Measurements from ENCODE around the gene EIF3D.
"Not testable (repeated sequence)": the region's sequence is repeated elsewhere in the genome, so short reads cannot be mapped to it uniquely, and the experiment has no call there.

Gene EIF3D

DNA sequence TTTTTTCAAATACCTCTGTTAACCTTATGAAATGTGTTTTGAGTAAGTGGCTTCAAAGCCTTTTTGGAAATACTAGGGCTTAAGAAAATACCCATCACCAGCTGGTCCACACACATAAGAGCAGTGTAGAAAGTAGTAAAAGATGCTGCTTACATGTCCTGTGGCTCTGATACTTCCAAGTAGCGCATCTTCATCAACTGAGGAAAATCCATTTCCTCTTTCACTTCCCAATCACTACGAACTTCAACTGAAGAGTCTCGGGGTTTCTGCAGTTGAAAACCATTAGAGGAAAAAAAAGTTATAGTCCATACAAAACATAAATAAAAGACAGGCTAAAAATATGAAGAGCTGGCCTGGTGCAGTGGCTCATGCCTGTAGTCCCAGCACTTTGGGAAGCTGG is 8.5 kb downstream of the EIF3D start (continued):
- TF ChIP-seq, protein P1, sequence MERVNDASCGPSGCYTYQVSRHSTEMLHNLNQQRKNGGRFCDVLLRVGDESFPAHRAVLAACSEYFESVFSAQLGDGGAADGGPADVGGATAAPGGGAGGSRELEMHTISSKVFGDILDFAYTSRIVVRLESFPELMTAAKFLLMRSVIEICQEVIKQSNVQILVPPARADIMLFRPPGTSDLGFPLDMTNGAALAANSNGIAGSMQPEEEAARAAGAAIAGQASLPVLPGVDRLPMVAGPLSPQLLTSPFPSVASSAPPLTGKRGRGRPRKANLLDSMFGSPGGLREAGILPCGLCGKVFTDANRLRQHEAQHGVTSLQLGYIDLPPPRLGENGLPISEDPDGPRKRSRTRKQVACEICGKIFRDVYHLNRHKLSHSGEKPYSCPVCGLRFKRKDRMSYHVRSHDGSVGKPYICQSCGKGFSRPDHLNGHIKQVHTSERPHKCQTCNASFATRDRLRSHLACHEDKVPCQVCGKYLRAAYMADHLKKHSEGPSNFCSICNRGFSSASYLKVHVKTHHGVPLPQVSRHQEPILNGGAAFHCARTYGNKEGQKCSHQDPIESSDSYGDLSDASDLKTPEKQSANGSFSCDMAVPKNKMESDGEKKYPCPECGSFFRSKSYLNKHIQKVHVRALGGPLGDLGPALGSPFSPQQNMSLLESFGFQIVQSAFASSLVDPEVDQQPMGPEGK (CRISPR knock-in tag; IDR thresholded peaks at IDR 0.05; ENCODE audit: borderline replicate concordance) = no peak

DNA sequence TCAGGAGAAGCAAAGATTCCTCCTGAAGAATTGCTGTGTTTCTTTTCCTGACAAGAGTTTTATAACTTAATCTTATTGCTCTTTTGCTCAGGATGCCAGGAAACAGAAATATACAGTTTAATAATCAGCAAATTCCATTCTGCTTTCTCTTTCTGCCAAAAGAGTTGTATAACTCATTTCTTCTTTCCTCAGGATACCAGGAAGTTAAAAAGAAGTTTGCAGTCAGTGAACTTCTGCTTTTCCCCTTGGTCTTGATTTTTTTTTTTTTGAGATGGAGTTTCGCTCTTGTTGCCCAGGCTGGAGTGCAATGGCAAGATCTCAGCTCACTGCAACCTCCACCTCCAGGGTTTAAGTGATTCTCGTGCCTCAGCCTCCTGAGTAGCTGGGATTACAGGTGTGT is 9.1 kb downstream of the EIF3D start:
- ATAC-seq = not testable (repeated sequence)

DNA sequence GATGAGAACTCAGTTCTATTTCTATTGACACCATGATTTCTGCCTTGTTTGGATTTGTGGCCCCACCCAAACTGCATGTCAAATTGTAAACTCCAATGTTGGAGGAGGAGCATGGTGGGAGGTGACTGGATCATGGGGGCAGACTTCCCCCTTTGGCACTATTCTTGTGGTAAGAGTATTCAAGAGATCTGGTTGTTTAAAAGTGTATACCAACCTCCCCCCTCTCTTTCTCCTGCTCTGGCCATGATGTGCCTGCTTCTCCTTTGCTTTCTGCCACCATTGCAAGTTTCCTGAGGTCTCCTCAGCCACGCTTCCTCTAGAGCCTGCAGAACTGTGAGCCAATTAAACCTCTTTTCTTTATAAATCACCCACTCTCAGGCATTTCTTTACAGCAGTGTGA is 14.2 kb downstream of the EIF3D start:
- TF ChIP-seq, protein P2, sequence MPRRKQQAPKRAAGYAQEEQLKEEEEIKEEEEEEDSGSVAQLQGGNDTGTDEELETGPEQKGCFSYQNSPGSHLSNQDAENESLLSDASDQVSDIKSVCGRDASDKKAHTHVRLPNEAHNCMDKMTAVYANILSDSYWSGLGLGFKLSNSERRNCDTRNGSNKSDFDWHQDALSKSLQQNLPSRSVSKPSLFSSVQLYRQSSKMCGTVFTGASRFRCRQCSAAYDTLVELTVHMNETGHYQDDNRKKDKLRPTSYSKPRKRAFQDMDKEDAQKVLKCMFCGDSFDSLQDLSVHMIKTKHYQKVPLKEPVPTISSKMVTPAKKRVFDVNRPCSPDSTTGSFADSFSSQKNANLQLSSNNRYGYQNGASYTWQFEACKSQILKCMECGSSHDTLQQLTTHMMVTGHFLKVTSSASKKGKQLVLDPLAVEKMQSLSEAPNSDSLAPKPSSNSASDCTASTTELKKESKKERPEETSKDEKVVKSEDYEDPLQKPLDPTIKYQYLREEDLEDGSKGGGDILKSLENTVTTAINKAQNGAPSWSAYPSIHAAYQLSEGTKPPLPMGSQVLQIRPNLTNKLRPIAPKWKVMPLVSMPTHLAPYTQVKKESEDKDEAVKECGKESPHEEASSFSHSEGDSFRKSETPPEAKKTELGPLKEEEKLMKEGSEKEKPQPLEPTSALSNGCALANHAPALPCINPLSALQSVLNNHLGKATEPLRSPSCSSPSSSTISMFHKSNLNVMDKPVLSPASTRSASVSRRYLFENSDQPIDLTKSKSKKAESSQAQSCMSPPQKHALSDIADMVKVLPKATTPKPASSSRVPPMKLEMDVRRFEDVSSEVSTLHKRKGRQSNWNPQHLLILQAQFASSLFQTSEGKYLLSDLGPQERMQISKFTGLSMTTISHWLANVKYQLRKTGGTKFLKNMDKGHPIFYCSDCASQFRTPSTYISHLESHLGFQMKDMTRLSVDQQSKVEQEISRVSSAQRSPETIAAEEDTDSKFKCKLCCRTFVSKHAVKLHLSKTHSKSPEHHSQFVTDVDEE (CRISPR knock-in tag; IDR thresholded peaks at IDR 0.05) = no peak
- TF ChIP-seq OSR1 (CRISPR knock-in tag; IDR thresholded peaks at IDR 0.05) (no peak), BACH2 (CRISPR knock-in tag; IDR thresholded peaks at IDR 0.05; ENCODE audit: borderline replicate concordance) (no peak), ZFP30 (CRISPR knock-in tag; IDR thresholded peaks at IDR 0.05) (no peak), ARNTL (CRISPR knock-in tag; IDR thresholded peaks at IDR 0.05; ENCODE audit: borderline replicate concordance, low read depth) (no peak), ZNF8 (CRISPR knock-in tag; IDR thresholded peaks at IDR 0.05) (no peak), PPARA (CRISPR knock-in tag; IDR thresholded peaks at IDR 0.05; ENCODE audit: borderline replicate concordance) (no peak), RARB (CRISPR knock-in tag; IDR thresholded peaks at IDR 0.05) (no peak), TOX (CRISPR knock-in tag; IDR thresholded peaks at IDR 0.05; ENCODE audit: borderline replicate concordance) (no peak), ESRRG (CRISPR knock-in tag; IDR thresholded peaks at IDR 0.05) (no peak), ISL1 (CRISPR knock-in tag; IDR thresholded peaks at IDR 0.05) (no peak), CSDC2 (CRISPR knock-in tag; IDR thresholded peaks at IDR 0.05) (no peak), GLIS3 (CRISPR knock-in tag; IDR thresholded peaks at IDR 0.05) (no peak)
- TF ChIP-seq, protein P3, sequence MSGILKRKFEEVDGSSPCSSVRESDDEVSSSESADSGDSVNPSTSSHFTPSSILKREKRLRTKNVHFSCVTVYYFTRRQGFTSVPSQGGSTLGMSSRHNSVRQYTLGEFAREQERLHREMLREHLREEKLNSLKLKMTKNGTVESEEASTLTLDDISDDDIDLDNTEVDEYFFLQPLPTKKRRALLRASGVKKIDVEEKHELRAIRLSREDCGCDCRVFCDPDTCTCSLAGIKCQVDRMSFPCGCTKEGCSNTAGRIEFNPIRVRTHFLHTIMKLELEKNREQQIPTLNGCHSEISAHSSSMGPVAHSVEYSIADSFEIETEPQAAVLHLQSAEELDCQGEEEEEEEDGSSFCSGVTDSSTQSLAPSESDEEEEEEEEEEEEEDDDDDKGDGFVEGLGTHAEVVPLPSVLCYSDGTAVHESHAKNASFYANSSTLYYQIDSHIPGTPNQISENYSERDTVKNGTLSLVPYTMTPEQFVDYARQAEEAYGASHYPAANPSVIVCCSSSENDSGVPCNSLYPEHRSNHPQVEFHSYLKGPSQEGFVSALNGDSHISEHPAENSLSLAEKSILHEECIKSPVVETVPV (CRISPR knock-in tag; IDR thresholded peaks at IDR 0.05) = no peak
- TF ChIP-seq, protein P1 (CRISPR knock-in tag; IDR thresholded peaks at IDR 0.05; ENCODE audit: borderline replicate concordance) = no peak
- TF ChIP-seq, protein P4, sequence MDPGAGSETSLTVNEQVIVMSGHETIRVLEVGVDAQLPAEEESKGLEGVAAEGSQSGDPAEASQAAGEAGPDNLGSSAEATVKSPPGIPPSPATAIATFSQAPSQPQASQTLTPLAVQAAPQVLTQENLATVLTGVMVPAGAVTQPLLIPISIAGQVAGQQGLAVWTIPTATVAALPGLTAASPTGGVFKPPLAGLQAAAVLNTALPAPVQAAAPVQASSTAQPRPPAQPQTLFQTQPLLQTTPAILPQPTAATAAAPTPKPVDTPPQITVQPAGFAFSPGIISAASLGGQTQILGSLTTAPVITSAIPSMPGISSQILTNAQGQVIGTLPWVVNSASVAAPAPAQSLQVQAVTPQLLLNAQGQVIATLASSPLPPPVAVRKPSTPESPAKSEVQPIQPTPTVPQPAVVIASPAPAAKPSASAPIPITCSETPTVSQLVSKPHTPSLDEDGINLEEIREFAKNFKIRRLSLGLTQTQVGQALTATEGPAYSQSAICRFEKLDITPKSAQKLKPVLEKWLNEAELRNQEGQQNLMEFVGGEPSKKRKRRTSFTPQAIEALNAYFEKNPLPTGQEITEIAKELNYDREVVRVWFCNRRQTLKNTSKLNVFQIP (CRISPR knock-in tag; IDR thresholded peaks at IDR 0.05; ENCODE audit: borderline replicate concordance, low read depth) = no peak
- TF ChIP-seq, protein P5, sequence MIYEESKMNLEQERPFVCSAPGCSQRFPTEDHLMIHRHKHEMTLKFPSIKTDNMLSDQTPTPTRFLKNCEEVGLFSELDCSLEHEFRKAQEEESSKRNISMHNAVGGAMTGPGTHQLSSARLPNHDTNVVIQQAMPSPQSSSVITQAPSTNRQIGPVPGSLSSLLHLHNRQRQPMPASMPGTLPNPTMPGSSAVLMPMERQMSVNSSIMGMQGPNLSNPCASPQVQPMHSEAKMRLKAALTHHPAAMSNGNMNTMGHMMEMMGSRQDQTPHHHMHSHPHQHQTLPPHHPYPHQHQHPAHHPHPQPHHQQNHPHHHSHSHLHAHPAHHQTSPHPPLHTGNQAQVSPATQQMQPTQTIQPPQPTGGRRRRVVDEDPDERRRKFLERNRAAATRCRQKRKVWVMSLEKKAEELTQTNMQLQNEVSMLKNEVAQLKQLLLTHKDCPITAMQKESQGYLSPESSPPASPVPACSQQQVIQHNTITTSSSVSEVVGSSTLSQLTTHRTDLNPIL (CRISPR knock-in tag; IDR thresholded peaks at IDR 0.05; ENCODE audit: low read depth) = no peak
- ATAC-seq = no peak

DNA sequence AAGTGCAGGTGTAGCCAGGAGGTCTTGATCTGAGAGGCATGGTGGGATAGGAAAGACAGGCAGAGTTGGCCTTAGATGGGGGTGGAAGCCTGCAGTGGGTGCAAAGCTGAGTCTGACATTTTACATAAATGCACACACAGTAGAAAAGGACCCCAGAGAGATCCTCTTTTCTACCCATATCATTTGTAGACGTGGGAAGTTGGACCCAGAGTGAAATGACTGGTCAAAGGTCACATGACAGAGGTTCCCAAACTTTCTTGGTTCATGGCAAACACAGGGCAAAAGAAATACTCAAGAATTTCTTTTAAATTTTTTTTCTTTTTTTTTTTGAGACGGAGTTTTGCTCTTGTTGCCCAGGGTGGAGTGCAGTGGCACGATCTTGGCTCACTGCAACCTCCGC is 16.0 kb downstream of the EIF3D start:
- ATAC-seq = no peak
- no peak for TF ChIP-seq ZNF70 (CRISPR knock-in tag; IDR thresholded peaks at IDR 0.05)
- no peak for TF ChIP-seq CSDC2 (CRISPR knock-in tag; IDR thresholded peaks at IDR 0.05)
- TF ChIP-seq, protein P4 (CRISPR knock-in tag; IDR thresholded peaks at IDR 0.05; ENCODE audit: borderline replicate concordance, low read depth) = no peak
- TF ChIP-seq ARNTL (CRISPR knock-in tag; IDR thresholded peaks at IDR 0.05; ENCODE audit: borderline replicate concordance, low read depth) = no peak
- no peak for TF ChIP-seq ISL1 (CRISPR knock-in tag; IDR thresholded peaks at IDR 0.05)
- TF ChIP-seq SNAI2 (CRISPR knock-in tag; IDR thresholded peaks at IDR 0.05) = no peak
- no peak for TF ChIP-seq RARB (CRISPR knock-in tag; IDR thresholded peaks at IDR 0.05)
- no peak for TF ChIP-seq ZC3H10 (CRISPR knock-in tag; IDR thresholded peaks at IDR 0.05)
- TF ChIP-seq TOX (CRISPR knock-in tag; IDR thresholded peaks at IDR 0.05; ENCODE audit: borderline replicate concordance) = no peak
- no peak for TF ChIP-seq ZNF565 (CRISPR knock-in tag; conservative IDR thresholded peaks at IDR 0.05; ENCODE audit: low read depth)
- TF ChIP-seq GLIS3 (CRISPR knock-in tag; IDR thresholded peaks at IDR 0.05) = no peak
- TF ChIP-seq TCF4 (CRISPR knock-in tag; IDR thresholded peaks at IDR 0.05; ENCODE audit: borderline replicate concordance) = no peak
- TF ChIP-seq, protein P3 (CRISPR knock-in tag; IDR thresholded peaks at IDR 0.05) = no peak
- no peak for TF ChIP-seq BACH2 (CRISPR knock-in tag; IDR thresholded peaks at IDR 0.05; ENCODE audit: borderline replicate concordance)

All from SK-N-SH treated with all-trans-retinoic acid at 6 μM for 48 hours (cell line).